ENCODE data around the gene NCBP2L.

DNA sequence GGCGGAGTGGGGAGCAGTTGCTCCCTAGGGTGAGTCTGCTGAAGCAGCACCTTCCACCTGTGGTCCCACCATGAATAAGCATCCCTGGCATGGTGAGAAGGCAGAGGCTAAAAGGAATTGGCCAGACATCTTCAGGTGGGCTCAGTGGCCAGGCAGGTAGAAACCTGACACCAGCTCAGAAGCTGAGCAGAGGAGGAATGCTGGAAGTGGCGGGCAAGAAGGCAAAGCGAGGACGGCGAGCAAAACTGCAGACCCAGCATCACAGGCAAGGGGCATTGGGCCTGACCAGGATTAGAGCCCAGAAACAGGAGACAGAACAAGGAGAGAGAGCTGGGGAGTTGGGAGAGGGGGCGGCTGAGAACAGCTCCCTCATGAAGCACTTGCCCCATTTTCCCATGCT lies 27.3 kb upstream of the NCBP2L start:
- TF ChIP-seq, protein P1, sequence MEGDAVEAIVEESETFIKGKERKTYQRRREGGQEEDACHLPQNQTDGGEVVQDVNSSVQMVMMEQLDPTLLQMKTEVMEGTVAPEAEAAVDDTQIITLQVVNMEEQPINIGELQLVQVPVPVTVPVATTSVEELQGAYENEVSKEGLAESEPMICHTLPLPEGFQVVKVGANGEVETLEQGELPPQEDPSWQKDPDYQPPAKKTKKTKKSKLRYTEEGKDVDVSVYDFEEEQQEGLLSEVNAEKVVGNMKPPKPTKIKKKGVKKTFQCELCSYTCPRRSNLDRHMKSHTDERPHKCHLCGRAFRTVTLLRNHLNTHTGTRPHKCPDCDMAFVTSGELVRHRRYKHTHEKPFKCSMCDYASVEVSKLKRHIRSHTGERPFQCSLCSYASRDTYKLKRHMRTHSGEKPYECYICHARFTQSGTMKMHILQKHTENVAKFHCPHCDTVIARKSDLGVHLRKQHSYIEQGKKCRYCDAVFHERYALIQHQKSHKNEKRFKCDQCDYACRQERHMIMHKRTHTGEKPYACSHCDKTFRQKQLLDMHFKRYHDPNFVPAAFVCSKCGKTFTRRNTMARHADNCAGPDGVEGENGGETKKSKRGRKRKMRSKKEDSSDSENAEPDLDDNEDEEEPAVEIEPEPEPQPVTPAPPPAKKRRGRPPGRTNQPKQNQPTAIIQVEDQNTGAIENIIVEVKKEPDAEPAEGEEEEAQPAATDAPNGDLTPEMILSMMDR (conservative IDR thresholded peaks at IDR 0.05 in 1 of 2, IDR thresholded peaks at IDR 0.05 in 1 of 2; ENCODE audit: low read depth in 1 of 2, low read length in 2 of 2), result no peak
- TF ChIP-seq EZH2 (IDR thresholded peaks at IDR 0.05; ENCODE audit: low read length, missing control alignments), result no peak
